T1000 (cell line): Measurements from ENCODE around the gene SPNS2.
A peak's percentile ranks its signal among the peaks of the same experiment; 100 is the strongest.

Source experiments
- DNase-seq: peaks from one replicate; lab custom pipeline; 2025; ENCODE audit warnings: mixed read lengths; lab: John Stamatoyannopoulos, UW

Gene SPNS2

DNA sequence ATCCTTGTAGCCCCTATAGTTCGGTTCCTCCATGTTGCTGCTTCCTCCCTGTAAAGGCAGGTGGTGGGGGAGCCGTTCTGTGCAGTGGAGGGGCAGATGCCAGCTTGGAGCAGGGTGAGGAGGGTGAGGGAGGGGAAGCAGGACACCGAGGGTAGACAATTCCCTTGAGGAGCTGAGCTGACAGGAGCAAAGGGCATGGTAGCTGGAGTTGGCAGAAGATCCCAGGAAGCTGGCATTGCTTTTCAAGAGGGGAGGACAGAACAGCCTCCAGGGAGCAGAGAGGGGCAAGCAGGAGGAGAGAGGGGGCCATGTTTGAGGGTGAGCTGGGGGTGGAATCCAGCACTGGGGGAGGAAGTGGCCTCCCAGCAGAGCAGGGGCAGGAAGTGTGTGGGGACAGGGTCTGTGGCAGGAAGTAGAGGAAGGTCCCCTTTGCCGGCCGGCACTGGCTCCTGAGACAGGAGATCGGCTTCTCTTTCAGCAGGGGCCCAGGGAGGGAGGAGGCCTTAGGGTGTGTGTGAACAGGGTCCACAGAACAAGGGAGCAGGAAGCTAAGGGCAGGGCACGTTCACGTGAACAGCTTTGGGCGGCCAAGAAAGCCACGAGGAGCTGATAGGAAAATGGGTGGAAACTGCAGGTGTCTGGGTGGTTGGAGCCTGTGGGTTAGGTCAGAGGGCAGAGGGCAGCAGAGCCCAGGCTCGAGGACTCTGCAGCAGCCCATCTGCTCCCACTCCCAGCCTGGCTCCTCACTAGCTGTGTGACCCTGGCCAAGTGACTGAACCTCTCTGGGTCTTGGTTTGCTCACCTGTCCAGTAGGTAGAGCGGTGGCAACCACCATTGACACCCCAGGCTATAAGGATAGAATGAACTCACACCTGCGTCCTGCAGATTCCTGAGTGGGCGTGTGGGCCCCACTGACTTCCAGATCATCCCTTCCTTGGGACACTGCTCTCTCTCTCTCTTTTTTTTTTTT, 17.5 kb upstream of the SPNS2 start:
- no peak for DNase-seq

GRCh38 chr17:4482338-4483011, 16.2 kb upstream of the SPNS2 start:
- no peak for DNase-seq

- DNase-seq = no peak
Observed at GRCh38 chr17:4483012-4483840, 15.5 kb upstream of the SPNS2 start.

- DNase-seq = no peak
Observed at GRCh38 chr17:4485676-4486646, 12.7 kb upstream of the SPNS2 start.

- no peak for DNase-seq
Observed at GRCh38 chr17:4487296-4487695, 11.4 kb upstream of the SPNS2 start.

- no peak for DNase-seq
Observed at GRCh38 chr17:4487820-4488716, 10.6 kb upstream of the SPNS2 start.

DNA sequence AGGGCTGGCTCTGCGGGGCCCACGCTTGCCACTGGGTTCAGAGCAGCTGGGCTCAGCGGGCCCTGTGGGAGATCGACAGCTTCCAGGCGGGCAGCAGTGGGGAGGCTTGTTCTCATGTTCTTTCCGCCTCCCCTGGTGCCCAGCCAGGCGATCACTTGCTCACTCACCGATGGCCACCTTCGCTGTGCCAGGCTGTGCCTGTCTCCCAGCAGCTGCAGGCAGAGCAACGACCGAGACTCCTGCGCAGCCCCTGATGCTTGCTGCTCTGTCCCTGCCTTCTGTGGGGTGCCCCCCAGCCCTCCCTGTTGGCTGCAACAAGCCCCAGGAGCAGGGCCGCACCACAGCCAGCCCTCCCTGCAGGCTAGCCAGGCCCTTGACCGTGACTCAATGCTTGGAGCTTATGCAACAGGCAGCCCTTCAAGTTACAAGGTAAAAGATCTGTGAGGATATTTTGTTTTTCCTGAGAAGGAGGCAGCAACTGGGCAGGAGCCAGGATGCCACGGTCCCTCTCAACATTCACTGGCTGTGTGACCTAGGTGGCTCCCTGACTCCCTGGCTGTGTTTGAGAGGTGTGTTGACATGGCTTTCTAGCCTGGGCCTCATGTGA, 9.6 kb upstream of the SPNS2 start:
- no peak for DNase-seq

- no peak for DNase-seq
Observed at GRCh38 chr17:4490109-4490591, 8.5 kb upstream of the SPNS2 start.

- DNase-seq = no peak
Observed at GRCh38 chr17:4490637-4491061, 8.0 kb upstream of the SPNS2 start.

DNA sequence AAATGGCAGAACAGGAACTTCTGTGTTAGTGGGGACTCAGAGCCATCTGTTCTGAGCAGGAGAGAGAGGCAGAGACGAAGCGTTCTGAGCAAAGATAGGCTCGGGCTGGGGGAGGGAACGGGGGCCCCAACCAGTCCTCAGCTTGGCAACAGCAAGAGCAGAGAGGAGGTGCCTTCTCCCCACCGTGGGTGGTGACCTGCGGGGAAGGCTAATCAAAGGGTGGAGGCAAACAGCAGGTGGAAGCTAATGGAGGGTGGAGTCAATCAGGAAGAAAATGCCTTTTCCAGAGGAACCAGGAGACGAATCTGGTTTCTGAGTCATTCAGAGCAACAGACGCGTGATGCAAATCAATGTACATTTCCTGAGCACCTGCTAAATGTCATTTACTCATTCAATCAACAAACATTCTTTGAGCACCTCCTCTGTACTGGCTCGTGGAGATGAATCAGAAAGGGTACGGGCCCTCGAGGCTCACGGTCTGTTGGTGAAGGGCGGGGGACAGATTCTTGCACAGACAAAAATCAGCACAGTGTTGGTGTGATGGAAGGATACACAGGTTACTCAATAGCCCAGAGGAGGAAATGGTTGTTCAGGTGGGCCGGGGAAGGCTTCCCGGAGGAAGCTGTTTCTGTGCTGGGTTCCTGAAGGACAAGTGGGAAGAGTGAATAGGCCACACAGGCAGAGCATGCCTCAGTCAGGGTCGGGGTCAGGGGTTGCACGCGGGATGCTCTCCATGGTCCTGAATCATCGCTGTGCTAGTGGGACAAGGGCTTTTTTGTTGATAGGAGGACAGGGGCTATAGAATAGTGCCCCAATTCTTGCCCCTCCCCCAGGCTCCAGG, 5.7 kb upstream of the SPNS2 start:
- peak; percentile 21 for DNase-seq

- peak; percentile 72 for DNase-seq
Observed at GRCh38 chr17:4497101-4497824, 1.4 kb upstream of the SPNS2 start.

DNA sequence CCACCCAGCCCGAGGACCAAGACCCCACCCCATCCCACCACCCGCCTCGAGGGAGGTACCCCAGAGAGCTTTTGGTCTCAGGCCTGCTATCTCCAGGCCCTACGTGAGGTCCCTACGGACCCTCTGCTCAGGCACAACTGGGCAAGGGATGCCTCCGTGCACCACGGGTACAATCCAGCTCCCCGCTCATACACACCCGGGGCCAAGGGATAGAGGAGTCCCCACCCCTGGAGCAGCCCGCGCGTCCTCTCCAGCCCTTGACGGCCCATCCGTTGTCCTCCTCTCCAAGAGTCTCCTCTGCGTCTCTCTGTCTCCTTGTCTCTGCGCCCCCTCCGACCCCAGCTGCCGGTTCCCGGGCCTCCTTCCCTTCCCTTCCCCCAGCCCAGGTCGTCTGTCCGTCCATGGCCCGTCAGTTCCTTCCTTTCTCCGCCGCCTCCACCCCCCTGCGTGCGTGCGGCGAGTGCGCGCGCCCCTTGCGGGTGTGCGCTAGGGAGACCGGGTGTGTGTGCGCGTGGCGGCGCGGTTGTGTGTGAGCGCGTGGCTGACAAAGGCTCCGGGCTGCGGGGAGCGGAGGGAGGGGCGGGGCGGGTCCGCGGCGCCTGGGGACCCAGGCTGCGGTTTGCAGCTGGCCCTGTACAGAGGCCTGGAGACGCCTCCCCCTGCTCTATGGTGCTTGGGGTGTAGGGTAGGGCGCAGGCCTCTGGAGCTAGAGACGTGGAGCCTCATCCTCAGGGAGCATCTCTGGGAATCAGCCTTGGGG, 930 bp downstream of the SPNS2 start:
- DNase-seq = no peak

DNA sequence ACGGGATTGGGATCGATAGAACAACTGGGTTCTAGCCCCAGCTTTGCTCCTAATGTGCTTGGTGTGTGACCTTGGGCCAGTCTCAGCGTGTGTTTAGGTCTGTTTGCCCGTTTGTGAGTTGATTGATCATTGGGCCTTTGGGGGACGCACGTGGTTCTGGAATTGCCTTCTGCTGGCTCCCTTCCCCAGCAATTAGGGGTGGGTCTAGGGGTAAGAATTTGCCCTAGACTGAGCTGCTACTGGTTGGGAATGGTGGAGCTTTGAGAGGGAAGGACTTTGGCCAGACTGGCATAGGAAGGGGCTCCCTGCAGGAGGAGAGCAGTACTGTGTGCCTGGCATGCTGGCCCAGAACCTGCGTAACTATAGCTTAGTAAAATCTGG, 1.5 kb downstream of the SPNS2 start:
- DNase-seq = no peak

DNA sequence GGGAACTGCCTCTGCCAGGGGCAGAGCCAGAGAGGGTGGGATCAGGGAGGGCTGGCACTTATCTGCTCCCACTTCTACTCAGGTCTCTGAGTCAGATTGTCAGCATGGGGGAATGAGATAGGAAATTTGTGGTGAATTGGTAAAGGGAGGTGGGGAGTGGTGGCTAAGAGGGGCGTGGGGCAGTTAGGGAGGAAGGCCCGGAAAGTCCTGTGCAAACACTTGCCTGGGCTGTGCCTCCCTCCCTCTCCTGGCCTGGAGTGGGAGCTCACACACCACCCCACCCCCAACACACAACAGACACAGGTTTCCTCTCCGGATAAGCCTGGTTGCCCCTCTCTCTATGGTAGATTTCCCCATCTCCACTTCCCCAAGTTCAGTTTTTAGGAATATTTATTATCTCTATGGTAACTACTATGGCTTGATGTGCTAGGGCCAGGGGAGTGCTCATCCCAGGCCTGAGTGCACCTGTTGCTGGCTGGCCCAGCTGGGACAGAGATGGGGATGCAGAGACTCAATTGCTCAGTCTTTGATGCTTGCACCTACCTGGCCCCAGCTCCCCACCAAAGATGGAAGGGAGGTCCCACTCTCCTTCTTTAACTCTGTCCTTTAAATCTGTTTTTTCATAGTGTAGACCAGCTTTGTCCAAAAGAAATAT, 2.7 kb downstream of the SPNS2 start:
- no peak for DNase-seq

GRCh38 chr17:4502466-4503154, 3.9 kb downstream of the SPNS2 start:
- DNase-seq = no peak
